ENCODE measurements around the gene DGKQ.

The DGKQ gene

DNA sequence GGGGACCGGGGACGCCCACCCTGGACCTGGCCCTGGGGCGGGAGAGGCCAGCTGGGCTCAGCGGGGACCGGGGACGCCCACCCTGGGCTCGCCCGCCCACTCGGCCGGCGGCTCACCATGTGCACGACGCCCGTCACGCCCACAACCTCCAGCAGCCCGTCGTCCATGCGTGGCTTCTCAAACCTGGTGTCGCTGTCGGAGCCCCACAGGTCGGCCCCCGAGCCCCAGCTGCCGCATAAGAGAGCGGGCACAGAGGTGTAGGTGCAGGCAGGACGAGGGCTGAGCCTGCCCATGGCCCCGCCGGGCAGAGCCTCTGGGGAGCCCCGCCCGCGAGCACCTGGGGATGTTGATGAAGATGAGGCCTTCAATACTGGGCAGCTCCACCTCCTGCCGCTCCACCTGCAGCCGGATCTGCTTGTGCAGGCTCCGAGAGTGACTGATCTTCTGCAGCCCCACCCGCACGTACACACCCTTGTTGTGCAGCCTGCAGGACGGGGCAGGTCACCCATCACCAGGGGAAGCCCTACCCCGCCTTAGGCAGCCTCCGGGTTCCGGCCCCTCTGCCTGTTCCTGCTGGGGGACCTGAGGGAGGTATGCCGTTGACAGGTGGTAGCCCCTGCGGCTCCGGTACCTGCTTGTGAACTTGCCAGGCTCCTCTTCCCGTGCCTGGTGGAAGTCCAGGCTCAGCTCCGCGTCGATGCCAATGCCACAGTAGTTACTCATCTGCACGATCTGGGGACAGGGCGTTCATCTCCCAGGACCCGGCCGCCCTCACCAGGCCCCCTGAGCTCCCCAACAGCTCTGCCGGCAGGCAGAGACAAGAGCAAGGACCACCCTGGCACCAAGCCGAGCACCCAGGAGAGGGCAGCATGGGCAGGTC, 11.8 kb downstream of the DGKQ start:
- no peak for DNase-seq

DNA sequence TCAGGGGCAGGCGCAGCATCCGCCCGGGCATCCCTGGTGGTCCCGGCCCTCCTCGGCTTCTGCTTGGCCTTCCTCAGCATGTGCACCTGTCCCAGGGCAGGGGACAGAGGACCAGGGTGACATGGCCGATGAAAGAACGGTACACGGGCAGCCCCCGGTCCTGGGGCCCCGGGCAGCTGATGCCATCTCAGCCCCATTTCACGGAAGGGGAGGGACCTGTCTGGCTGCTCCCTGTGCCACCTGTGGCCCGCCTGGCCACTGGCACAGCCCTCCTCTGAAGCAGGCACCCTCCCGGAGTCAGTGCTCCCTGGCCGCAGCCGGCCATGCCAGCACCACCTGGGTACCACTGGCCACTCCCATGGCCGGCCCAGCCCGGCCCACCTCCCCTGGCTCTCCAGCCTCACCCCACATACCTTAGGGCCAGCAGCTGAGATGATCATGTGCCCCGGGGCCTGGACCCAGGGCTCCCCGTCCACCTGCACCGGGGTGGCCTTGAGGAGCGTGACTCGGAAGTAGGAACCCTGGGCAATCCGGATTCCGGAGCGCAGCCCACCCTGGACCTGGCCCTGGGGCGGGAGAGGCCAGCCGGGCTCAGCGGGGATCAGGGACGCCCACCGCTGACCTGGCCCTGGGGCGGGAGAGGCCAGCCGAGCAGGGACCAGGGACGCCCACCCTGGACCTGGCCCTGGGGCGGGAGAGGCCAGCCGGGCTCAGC, 12.6 kb downstream of the DGKQ start:
- DNase-seq: no peak

DNA sequence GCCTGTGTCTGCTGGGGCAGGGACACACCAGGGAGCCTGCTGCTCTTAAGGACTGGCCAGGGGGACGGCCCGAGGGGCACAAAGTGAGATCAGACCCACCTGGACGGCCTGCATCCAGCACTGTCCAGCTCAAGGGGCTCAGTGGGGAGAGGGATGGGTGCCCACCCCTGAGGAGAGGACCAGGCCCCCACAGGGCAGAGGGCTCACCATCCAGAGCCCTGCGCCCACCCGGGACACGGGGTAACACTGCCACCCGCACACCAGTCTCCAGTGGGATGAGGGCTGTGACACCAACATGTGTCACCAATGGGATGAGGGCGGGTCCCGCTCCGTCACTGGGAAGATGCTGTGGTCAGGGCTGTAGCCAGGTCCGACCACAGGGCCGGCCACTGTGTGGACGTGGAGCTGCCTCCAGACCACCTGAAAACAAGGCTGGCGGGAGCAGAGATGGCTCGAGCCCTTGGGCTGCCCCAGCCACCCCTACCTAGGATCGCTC, 13.2 kb downstream of the DGKQ start:
- DNase-seq: no peak

DNA sequence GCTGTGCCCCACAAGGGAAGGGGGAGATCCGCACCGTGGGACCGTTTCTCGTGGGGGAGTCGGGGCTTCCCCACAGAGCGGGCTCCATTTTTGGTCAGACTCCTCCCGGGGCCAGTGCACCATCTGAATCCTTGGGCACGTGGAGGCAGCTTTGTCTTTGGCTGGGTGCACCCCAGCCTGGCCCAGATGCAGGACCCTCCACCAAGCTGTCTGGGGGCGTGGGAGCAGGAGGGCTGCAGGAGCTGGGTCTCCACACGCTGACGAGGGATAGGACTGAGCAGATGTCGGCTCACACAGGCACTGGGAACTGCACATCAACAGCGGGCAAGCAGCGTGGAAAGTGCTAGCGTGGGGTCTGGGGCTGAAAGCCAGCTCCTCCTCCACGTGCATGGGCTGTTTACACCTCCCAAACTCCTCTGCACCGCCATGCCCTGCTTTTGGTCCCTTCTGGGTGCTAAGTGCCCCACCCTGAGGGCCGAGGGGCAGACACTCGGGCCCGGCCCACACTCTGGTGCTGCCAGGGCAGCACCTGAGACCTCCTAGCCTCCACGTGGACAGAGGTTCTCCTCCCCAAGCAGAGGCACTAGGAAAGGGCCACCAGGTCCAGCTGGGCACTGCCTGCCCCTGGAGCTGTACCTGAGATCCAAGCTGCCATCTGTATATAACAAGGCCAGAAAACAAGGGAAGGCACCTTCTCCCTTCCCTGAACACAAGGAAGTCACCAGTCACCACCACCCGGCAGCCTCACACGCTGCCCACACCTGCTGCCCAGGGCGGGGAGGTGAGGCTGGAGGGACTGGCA, 13.8 kb downstream of the DGKQ start:
- DNase-seq: no peak

DNA sequence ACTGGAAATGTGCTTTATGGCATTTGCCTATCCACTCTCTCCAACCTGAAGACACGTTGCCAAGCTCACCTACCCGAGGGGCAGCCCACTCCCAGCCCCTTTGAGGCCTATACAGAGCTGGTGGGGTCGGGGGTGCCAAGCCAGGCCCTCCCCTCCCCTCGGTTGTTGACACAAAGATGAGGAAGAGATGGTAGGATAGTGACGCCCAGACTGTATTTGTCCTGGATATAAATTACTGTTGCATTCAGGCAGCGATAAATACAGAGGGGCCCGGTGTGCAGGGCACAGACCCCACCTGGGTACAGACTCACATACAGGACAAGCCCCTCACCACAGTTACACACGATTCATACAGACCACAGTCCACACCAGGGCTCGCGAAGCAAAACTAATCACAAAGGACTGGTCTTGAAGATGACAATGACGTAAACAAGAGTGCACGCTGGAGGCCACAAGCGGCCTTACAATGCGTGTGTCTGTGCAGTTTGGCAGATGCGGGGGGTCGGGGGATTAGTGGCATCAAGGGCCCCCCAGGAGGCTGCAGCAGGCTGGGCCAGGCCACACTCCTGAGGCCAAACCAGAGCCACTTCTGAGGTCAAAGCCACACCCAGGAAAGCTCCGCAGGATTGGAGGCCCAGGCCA, 14.6 kb downstream of the DGKQ start:
- DNase-seq: no peak

DNA sequence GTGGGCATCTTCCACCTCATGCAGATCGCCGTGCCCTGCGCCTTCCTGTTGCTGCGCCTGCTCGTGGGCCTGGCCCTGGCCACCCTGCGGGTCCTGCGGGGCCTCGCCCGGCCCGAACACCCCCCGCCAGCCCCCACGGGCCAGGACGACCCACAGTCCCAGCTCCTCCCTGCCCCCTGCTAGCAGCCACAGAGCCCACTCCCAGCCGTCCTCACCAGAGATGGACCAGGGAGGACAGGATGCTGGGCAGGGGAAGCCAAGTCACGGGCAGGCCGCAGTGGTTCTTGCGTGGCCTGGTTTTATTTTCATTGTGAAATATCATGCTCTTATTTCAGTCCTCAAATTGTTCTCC, 15.1 kb downstream of the DGKQ start:
- DNase-seq: no peak

DNA sequence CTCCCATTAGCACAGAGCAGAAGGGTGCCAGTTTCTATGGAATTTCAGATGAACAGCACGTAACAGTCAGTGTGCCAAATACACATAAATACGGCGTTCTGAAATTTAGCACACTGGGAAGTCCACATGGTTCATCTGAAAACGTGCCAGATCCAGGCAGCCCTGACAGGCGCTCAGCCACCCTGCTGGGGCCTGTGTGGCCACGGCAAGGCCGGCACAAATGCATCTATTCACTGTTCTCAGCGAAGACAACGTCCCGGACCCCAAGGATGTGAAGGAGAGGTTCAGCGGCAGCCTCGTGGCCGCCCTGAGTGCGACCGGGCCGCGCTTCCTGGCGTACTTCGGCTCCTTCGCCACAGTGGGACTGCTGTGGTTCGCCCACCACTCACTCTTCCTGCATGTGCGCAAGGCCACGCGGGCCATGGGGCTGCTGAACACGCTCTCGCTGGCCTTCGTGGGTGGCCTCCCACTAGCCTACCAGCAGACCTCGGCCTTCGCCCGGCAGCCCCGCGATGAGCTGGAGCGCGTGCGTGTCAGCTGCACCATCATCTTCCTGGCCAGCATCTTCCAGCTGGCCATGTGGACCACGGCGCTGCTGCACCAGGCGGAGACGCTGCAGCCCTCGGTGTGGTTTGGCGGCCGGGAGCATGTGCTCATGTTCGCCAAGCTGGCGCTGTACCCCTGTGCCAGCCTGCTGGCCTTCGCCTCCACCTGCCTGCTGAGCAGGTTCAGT, 15.6 kb downstream of the DGKQ start:
- no peak for DNase-seq

DNA sequence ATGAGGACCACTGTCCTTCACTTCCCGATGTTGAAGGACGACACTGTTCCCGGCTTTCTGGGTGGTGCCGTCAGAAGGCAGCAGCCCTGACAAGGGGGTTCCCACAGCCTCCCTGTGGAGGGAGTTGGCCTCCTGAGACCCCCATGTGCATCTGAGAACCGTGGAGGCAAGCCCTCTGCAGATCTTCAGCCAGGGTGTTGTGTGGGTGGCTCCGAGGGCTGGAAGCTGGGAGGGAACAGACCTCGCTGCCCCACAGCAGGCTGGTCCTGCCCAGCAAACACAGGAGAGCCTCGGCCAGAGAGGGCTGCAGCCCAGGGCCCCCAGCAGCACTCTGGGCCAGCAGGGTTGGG, 16.2 kb downstream of the DGKQ start:
- no peak for DNase-seq

DNA sequence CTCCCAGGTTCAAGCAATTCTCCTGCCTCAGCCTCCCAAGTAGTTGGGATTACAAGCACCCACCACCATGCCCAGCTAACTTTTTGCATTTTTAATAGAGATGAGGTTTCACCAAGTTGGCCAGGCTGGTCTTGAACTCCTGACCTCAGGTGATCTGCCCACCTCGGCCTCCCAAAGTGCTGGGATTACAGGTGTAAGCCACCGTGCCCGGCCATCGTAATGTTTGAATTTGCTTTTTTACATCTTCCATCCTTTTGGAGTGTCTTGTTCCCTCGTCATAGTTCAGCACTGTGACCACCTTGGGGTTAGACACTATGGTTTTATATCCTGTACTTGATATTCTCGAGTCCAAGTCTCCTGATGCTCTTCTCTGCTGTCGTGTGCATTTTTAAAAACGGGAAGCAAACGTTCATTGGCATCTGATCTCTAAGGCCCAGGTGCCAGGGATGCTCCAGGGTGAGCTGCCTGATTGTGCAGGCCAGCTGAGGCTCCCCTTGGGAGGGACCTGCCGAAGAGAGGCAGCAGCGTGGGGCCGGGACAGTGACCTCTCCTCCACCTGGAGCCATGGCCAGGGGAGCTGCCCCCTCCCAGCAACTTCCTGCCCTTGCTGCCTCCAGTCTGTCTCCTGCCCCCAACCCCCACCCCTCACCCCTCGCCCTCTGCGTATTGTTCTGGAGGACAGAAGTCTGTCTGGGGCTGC, 16.7 kb downstream of the DGKQ start:
- DNase-seq: no peak

DNA sequence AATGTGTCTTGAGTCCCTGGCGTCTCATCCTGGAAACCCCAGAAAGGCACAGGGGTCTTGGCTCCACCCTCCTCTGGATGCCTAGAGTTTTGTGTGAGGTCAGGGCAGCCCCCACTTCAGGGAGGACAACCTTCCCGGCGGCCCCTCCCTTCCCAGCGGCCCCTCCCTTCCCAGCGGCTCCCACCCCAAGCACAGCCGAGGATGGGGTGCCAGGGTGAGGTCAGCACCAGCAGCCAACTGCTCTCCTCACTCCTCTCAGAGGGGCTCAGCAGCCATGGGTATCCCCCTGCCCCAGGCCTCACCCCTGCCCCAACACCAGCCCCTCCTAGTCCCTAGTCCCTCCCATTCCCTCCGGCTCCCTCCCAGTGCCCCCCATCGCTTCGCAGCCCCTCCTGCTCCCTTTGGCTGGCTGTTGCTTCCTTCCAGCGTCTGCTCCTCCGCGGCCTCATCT, 17.4 kb downstream of the DGKQ start:
- no peak for DNase-seq

DNA sequence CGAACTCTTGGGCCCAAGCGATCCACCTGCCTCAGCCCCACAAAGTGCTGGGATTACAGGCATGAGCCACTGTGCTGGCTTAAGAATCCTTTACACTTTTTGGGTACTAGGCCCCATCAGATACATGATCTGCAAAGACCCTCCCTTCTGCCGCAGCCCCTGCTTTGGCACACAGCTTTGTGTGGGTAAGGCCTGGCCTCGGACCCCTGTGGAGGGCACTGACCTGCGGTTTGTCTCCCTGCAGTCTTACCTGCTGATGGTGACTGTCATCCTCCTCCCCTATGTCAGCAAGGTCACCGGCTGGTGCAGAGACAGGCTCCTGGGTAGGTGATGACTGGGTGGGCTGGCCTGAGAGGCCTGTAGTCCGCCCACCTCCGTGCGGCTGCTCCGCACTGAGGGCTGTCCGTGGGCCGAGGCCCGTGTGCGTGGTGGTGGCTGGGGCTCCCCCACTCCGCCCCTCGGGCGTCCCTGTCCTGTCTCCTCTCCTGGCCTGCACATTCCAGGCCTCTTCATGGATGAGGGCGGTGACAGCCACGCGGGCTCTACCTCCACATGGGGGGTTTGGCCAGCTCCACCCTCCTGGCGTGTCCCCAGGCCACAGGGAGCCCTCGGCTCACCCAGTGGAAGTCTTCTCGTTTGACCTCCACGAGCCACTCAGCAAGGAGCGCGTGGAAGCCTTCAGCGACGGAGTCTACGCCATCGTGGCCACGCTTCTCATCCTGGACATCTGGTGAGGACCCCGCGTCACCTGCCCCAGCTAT, 18.0 kb downstream of the DGKQ start:
- DNase-seq: no peak

DNA sequence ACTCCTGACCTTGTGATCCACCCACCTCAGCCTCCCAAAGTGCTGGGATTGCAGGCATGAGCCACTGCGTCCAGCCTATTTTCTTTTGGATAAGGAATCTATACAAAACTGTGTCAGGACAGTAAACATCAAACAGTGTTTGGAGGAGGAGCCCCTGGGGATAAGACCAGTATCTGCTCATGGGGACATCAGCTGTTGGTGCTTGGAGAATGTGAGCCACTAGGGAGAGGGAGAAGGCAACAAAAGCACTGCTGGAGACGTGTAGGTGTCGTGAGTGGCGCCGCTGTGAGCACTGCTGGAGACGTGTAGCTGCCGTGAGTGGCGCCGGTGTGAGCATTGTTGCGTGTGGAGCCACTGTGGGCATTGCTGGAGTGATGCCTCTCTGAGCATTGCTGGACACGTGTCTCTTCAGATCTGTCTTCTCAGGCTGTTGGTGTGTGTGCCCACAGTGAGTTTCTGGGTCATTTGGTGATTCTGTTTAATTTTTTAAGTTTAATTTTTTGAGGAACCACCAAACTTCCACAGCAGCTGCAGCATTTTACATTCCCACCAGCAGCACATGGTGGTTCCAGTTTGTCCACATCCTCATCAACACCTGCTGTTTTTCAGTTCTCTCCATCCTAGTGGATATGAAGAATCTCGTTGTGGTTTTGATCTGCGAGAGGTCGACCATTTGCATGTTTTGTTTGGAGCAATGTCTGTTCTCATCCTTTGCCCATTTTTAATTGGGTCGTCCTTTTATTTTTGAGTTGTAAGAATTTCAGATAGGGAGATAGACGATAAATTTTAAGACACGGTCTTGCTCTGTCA, 19.0 kb downstream of the DGKQ start:
- peak; percentile 36 for DNase-seq

DNA sequence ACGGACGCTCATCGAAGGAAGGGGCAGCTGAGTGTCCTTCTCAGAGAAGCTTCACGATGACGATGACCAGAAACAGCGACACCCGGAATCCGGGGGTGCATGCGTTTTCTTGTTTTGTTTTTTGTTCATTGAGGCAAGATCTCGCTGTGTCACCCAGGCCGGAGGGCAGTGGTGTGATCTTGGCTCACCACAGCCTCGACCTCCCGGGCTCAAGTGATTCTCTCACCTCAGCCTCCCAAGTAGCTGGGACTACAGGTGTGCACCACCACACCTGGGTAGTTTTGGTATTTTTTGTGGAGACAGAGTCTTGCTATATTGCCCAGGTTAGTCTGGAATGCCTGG, 19.8 kb downstream of the DGKQ start:
- peak; percentile 29 for DNase-seq

DNA sequence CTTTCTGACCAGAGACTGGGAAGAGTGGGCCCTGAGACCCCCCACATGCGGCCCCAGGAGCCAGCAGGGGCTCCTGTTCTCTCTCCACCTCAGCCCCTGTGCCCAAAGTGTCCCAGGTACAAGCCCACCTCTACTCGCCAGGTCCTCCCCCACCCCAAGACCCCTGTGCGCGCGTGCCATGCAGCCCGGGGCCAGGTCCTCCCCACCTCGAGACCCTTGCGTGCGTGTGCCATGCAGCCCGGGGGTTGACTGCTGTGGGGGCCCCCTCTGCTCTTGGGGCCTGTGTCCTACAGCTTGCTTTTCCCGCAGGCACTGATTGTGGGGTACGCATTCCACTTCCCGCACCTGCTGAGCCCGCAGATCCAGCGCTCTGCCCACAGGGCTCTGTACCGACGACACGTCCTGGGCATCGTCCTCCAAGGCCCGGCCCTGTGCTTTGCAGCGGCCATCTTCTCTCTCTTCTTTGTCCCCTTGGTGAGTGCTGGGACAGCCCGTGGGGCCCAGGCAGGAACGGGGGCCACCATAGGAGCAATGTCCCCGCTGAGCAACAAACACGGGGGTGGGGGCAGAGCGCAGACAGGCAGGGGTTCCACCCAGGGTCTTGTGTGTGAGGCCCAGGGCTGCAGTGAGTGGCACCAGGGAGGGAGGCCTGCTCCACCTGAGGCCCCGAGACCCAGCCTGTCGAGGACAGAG, 20.3 kb downstream of the DGKQ start:
- no peak for DNase-seq

DNA sequence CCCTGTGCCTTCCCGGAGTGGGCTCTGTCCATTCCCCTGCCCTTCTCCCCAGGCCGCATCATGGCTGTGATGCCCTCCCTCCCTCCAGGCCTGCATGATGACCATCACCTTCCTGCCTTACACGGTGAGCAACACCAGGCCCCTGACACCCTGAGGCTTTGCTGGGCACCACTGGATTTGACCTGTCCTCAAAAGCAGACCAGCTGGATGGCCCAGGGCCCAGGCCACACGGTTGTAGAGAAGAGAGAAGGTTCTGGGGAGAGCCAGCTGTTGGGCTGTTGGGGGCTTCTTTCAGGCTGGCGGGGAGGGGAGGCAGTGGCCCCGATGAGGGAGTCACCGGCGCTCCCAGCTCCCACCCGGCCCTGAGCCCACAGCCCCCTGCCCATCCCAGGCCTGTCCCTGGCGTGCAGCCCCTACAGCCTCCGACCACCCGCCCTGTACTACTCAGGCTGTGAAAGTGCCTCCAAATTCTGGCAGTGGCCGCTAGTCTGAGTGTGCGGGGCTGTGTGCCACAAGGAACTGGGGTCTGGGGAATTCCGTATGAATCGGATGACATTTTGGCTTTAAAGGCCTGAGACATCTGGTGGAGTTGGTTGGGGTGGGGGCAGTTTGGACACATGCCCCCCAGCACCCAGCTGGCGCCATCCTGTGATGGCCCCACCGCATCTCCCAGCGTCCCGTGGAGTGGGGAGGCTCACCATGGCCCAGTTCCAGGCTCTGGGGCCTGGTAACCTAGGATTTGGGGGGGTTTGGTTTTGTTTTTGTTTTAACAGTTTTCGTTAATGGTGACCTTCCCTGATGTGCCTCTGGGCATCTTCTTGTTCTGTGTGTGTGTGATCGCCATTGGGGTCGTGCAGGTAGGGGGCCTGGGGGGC, 21.5 kb downstream of the DGKQ start:
- DNase-seq: peak; percentile 47

DNA sequence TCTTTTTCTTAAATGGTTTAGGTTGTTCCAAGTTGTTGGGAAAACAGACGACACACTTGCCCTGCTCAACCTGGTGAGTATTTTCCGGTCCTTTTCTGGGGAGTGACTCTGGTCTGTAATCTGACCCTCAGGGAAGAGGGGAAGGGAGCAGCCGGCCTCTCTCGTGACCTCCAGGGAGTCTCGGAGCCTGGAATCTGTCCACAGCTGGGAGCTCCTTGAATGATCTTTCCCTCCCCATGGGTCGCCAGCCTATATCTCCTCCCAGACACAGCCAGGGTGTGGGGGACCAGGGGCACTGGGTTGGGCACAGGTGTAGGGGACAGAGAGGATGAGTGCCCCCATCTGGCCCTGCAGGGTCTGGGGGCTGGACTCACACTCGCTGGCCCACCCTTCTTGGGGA, 22.2 kb downstream of the DGKQ start:
- peak; percentile 45 for DNase-seq

DNA sequence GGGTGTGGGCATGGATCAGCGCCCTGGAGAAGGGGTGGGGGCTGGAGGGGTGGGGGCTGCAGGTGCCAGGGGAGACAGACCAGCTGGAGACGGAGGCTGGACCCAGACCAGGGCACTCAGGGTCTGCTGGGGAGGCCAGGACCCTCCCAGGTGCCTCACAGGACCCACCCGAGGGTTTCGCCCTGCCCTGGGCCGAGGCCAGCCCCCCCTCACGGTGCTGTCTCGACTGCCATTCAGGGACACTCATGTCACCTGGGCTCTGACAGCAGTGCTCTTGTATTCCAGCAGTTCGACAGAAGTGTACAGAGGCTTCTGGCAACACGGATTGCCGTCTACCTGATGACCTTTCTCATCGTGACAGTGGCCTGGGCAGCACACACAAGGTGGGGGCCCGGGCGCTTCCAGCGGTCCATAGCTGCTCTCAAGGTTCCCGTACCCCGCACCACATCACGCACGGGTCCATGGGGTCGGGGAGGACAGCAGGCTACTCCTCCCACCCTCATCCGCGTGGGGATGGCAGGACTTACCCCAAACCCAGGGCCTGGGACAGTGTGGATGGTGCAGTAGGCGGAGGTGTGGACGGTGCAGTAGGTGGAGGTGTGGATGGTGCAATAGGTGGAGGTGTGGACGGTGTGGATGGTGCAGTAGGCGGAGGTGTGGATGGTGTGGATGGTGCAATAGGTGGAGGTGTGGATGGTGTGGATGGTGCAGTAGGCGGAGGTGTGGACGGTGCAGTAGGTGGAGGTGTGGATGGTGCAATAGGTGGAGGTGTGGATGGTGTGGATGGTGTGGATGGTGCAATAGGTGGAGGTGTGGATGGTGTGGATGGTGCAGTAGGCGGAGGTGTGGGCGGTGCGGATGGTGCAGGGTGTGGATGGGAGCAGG, 23.0 kb downstream of the DGKQ start:
- peak; percentile 30 for DNase-seq

All from islet precursor cell (in vitro differentiated cells).